CD4-positive, alpha-beta T cell (primary cell): ENCODE measurements around the gene FHOD3. TPM values are rescaled to one million over a fixed set of nuclear protein-coding genes. Genes with fewer than 3 reads are reported as not detected.

Experiments used
- ATAC-seq: fragments of 200-7000 bp; cut with Tn5 transposase; one replicate; pipeline ENCODE4 v1.10.0; 2022; ENCODE audit warnings: mild to moderate bottlenecking; ENCODE audit not compliant: poor library complexity
- CTCF ChIA-PET: fragments of 350-600 bp; sonication (Branson Sonifier 250); formaldehyde crosslinking; loops from one replicate; lab custom pipeline; 2021; ENCODE audit warnings: antibody characterized with exemption, inconsistent platforms; lab: Charles Lee
- POLR2A ChIA-PET: fragments of 350-600 bp; sonication (Branson Sonifier 250); formaldehyde crosslinking; loops from one replicate; lab custom pipeline; 2021; ENCODE audit warnings: antibody characterized with exemption, inconsistent platforms; lab: Charles Lee
- DNase-seq, 14 experiments: peaks; one replicate each; pipeline ENCODE4 v3.0.0-alpha.2; 2013 to 2020; ENCODE audit warnings: mixed read lengths in 2 of 14
- H3K27ac ChIP-seq, 2 donors: one replicate each; pipeline versions ENCODE4 v1.5.1 to v1.7.0; 2013; ENCODE audit warnings: low read length in 2 of 2, low read depth in 1 of 2, mild to moderate bottlenecking in 1 of 2
- H3K27me3 ChIP-seq, 2 experiments: 1 replicate in 1 of 2; 2 replicates in 1 of 2; pipeline versions ENCODE4 v1.6.1 to v1.7.0; 2013; ENCODE audit warnings: low read length in 2 of 2, control low read depth in 1 of 2, mild to moderate bottlenecking in 1 of 2, moderate library complexity in 1 of 2; ENCODE audit not compliant: insufficient read depth in 2 of 2, control insufficient read depth in 1 of 2
- H3K36me3 ChIP-seq: one replicate; pipeline ENCODE4 v1.6.1; 2013; ENCODE audit warnings: low read length, control low read depth; ENCODE audit not compliant: insufficient read depth
- H3K4me1 ChIP-seq: one replicate; pipeline ENCODE4 v1.6.1; 2013; ENCODE audit warnings: low read length, control low read depth; ENCODE audit not compliant: insufficient read depth
- H3K4me3 ChIP-seq: one replicate; pipeline ENCODE4 v1.5.1; 2013; ENCODE audit warnings: mild to moderate bottlenecking, low read length, moderate library complexity
- H3K9me3 ChIP-seq, 2 experiments: 1 replicate in 1 of 2; 2 replicates in 1 of 2; pipeline versions ENCODE4 v1.6.1 to v1.7.0; 2013; ENCODE audit warnings: low read length in 2 of 2, mild to moderate bottlenecking in 2 of 2, control low read depth in 1 of 2, moderate library complexity in 1 of 2; ENCODE audit not compliant: control insufficient read depth in 1 of 2, insufficient read depth in 1 of 2
- H3K27ac Mint-ChIP-seq: one replicate; pipeline ENCODE4 v1.8.0; 2020; ENCODE audit warnings: mixed read lengths
- H3K27me3 Mint-ChIP-seq: one replicate; pipeline ENCODE4 v1.8.0; 2021; ENCODE audit warnings: mixed read lengths
- H3K36me3 Mint-ChIP-seq: one replicate; pipeline ENCODE4 v1.8.0; 2021; ENCODE audit warnings: low read depth, mixed read lengths
- H3K4me1 Mint-ChIP-seq: one replicate; pipeline ENCODE4 v1.8.0; 2021; ENCODE audit warnings: low read depth, mixed read lengths
- H3K4me3 Mint-ChIP-seq: one replicate; pipeline ENCODE4 v1.8.0; 2020; ENCODE audit warnings: mild to moderate bottlenecking, mixed read lengths
- H3K9me3 Mint-ChIP-seq: one replicate; pipeline ENCODE4 v1.8.0; 2020; ENCODE audit warnings: mixed read lengths
- intact Hi-C, 2 experiments: fragments of 100-400 bp; cut with DNase I in 1 of 2; cut with micrococcal nuclease in 1 of 2; formaldehyde crosslinking; loops; one replicate each; pipeline versions ENCODE4 v1.15.1 to v1.9.0; 2023 to 2025; cut with DNase I, micrococcal nuclease
- total RNA-seq, 174 experiments: library from RNA in 2 of 174; stranded (reverse) in 2 of 174; gene quantifications; one replicate each; pipeline ENCODE4 v1.2.3 and lab custom pipeline; 2021 to 2026
- TF ChIP-seq, protein P1 (sequence below): fragments of 200-600 bp; IDR thresholded peaks from one replicate; pipeline ENCODE4 v1.8.0; 2022; ENCODE audit warnings: antibody characterized with exemption, mild to moderate bottlenecking

FHOD3 gene
- total RNA-seq, 2 experiments from 2014 or later, result not detected

DNA sequence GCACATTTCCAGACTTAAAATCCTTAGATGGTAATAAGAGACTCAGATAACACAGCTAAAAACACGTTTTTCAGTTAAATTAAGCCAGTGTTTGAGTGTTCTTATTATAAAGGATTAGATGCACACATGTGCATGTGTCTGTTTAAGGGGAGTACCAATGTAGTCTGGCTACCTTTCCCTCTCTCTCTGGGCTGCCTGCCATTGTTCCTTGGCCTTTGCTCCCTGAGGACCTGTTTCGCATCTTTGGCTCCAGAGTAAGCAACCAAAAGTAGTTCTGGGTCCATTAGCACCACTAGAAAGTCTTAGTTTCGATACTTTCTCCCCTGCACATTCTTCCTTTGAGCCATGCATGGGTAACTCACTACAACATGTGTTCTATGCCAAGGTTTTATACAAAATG lies 303.0 kb downstream of the FHOD3 start:
- Mint-ChIP-seq H3K9me3 (no peaks in the 10 kb centered on the region), H3K27me3 (no peaks in the 10 kb centered on the region), H3K36me3 (no peaks in the 10 kb centered on the region), H3K4me3 (no peak overlapping the region), H3K4me1 (no peaks in the 10 kb centered on the region), H3K27ac (no peak overlapping the region)
- Histone ChIP-seq H3K27ac (no peak overlapping the region), H3K4me3 (no peak overlapping the region), H3K27me3 (no peaks in the 10 kb centered on the region), H3K9me3 (no peaks in the 10 kb centered on the region), H3K4me1 (no peaks in the 10 kb centered on the region), H3K36me3 (no peaks in the 10 kb centered on the region)
- DNase-seq (no peak), ATAC-seq (no peak)
- POLR2A ChIA-PET, result no interaction called here
- intact Hi-C loops, result no loop called here
- TF ChIP-seq, protein P1, sequence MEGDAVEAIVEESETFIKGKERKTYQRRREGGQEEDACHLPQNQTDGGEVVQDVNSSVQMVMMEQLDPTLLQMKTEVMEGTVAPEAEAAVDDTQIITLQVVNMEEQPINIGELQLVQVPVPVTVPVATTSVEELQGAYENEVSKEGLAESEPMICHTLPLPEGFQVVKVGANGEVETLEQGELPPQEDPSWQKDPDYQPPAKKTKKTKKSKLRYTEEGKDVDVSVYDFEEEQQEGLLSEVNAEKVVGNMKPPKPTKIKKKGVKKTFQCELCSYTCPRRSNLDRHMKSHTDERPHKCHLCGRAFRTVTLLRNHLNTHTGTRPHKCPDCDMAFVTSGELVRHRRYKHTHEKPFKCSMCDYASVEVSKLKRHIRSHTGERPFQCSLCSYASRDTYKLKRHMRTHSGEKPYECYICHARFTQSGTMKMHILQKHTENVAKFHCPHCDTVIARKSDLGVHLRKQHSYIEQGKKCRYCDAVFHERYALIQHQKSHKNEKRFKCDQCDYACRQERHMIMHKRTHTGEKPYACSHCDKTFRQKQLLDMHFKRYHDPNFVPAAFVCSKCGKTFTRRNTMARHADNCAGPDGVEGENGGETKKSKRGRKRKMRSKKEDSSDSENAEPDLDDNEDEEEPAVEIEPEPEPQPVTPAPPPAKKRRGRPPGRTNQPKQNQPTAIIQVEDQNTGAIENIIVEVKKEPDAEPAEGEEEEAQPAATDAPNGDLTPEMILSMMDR, result no peak
- CTCF ChIA-PET, result no interaction called here

- no peaks in the 10 kb centered on the region for H3K36me3 ChIP-seq
- no peak overlapping the region for H3K27ac Mint-ChIP-seq
- intact Hi-C loops, result no loop called here
- no peak overlapping the region for H3K4me3 Mint-ChIP-seq
- no peaks in the 10 kb centered on the region for H3K36me3 Mint-ChIP-seq
- H3K9me3 Mint-ChIP-seq, result no peaks in the 10 kb centered on the region
- no peaks in the 10 kb centered on the region for H3K9me3 ChIP-seq
- H3K27me3 Mint-ChIP-seq, result no peaks in the 10 kb centered on the region
- DNase-seq (no peak), ATAC-seq (no peak)
- H3K4me1 ChIP-seq, result no peaks in the 10 kb centered on the region
- CTCF ChIA-PET, result interaction anchor here (0.6 kb wide), 1 partner anchor 380 kb away, joined by 3 read pairs; no protein-coding TSS in a partner anchor
- H3K27ac ChIP-seq, result no peak overlapping the region
- no peak overlapping the region for H3K4me3 ChIP-seq
- TF ChIP-seq, protein P1, result no peak
- H3K27me3 ChIP-seq, result no peaks in the 10 kb centered on the region
- POLR2A ChIA-PET, result no interaction called here
- H3K4me1 Mint-ChIP-seq, result no peaks in the 10 kb centered on the region
Measured at GRCh38 chr18:36601316-36601715, 303.8 kb downstream of the FHOD3 start.

DNA sequence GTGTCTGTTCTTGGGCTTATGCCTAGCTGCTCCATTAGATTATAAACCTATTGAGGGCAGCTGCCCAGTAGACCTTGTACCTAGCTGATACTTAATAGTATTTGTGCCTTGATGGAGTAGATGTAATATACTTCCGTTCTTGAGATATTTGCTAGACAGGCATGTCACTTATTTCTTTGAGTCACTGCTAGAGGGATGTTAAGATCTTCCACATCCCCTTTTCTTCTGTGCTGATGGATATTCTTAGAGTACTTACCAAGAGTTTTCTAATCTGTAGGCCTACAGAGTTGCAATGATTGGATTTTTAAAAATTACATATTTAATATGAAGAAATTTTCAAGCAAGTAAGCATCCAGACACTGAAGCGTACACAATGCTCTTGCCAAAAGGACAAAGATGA lies 304.6 kb downstream of the FHOD3 start:
- no peak overlapping the region for H3K27ac Mint-ChIP-seq
- H3K4me1 ChIP-seq, result no peaks in the 10 kb centered on the region
- no peaks in the 10 kb centered on the region for H3K36me3 Mint-ChIP-seq
- H3K27me3 Mint-ChIP-seq, result no peaks in the 10 kb centered on the region
- POLR2A ChIA-PET, result no interaction called here
- H3K4me1 Mint-ChIP-seq, result no peaks in the 10 kb centered on the region
- TF ChIP-seq, protein P1, result no peak
- no peaks in the 10 kb centered on the region for H3K27me3 ChIP-seq
- no peak overlapping the region for H3K4me3 Mint-ChIP-seq
- CTCF ChIA-PET, result no interaction called here
- H3K9me3 ChIP-seq, result no peaks in the 10 kb centered on the region
- H3K4me3 ChIP-seq, result no peak overlapping the region
- H3K36me3 ChIP-seq, result no peaks in the 10 kb centered on the region
- no peak overlapping the region for H3K27ac ChIP-seq
- DNase-seq, result no peak
- ATAC-seq, result no peak
- intact Hi-C loops, result no loop called here
- no peaks in the 10 kb centered on the region for H3K9me3 Mint-ChIP-seq
